Lower leg skin (tissue), 4 donors: ENCODE results near the gene MTF1. TPM values are rescaled to one million over a fixed set of nuclear protein-coding genes. Genes with fewer than 3 reads are reported as not detected.

Experiments used
- DNase-seq, 2 donors: peaks; one replicate each; pipeline ENCODE4 v3.0.0-alpha.2; 2019; ENCODE audit warnings: low spot score in 2 of 2
- H3K4me3 ChIP-seq: fragments of 200-600 bp; sonication (generic); 2 replicates; pipeline ENCODE4 v1.5.1; 2017; ENCODE audit warnings: mild to moderate bottlenecking, low read depth; ENCODE audit not compliant: poor library complexity, severe bottlenecking
- POLR2A ChIP-seq, 2 donors: fragments of 450-650 bp; IDR thresholded peaks; one replicate each; pipeline ENCODE4 v1.6.1; 2016 to 2017; ENCODE audit warnings: antibody characterized with exemption in 2 of 2, mild to moderate bottlenecking in 1 of 2, moderate library complexity in 1 of 2
- WGBS, 2 donors: methylation state at CpG; one replicate each; pipeline ENCODE4 v1.1.5; 2018; 5-methylcytosine and 5-hydroxymethylcytosine counted together
- intact Hi-C: fragments of 100-400 bp; cut with DNase I; formaldehyde crosslinking; loops from one replicate; pipeline ENCODE4 v1.15.0; 2023; ENCODE audit warnings: low total_unique reads
- total RNA-seq, 4 donors: library from RNA; depleted of rRNA; stranded (reverse); fragments of >200 nt; gene quantifications; one replicate each; pipeline ENCODE4 v1.1.0, GENCODE V29; 2016
- TF ChIP-seq, protein P1 (sequence below), 3 donors: fragments of 450-650 bp; IDR thresholded peaks; one replicate each; pipeline ENCODE4 v1.5.1; 2016; ENCODE audit warnings: antibody characterized with exemption in 3 of 3, mild to moderate bottlenecking in 3 of 3, moderate library complexity in 2 of 3

MTF1 gene
- total RNA-seq, 4 donors from 2014 or later = 6.7 to 9.6 (median 7.7) TPM

DNA sequence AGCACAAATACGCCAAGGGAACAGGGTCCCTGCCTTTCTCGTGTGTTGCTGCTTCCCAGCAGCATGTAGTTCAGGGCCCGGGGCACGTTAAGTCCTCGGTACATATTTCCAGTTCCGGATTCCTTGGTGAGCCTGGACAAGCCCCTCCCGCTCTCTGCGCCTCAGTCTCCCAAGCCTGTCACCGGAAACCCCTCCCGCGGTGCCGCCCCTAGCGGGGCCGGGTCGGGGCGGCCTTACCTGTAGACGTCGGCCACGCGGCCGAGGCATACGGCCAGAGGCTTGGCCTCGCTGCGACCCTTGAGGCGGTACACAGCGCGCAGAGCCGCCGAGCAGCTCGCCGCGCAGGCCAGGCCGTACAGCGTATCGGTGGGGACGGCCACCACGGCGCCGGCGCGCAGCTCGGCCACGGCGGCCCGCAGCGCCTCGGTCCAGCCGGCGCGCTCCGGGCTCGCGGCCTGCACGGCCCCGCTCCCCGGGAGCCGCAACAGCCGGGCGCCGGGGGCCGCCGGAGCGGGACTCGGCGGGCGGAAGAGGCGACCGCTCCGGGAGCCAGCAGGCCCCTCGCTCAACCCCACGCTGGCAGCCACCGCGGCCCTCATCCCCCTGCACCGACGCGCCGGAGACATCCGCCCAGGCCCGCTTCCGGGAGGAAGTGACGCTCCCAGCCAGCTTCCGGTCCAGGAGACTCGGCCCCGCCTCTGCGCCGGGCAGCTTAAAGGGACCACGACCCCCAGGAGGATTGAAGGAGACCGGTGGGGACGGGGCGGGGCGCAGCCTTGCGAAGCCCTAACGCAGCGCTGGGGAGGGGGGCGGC, 51.6 kb downstream of the MTF1 start, which contains the start of the genes C1orf122 and YRDC:
Gene C1orf122 (plus strand): TSS at position 236 of the 814 bp plus-strand sequence. CDS start 615 bp downstream, outside the sequence.
Gene YRDC (minus strand): TSS at position 654 of the 814 bp plus-strand sequence. CDS start 28 bp downstream, at position 626.
- WGBS, 2 donors = 0 to 1% methylated on average over 9 to 39 of the region's 95 CpGs
- peak within 1 kb of the TSS; percentile 87 for H3K4me3 ChIP-seq
- peak; percentile 89 to 99 for DNase-seq
- intact Hi-C loops = no loop called here
- TF ChIP-seq, protein P1, sequence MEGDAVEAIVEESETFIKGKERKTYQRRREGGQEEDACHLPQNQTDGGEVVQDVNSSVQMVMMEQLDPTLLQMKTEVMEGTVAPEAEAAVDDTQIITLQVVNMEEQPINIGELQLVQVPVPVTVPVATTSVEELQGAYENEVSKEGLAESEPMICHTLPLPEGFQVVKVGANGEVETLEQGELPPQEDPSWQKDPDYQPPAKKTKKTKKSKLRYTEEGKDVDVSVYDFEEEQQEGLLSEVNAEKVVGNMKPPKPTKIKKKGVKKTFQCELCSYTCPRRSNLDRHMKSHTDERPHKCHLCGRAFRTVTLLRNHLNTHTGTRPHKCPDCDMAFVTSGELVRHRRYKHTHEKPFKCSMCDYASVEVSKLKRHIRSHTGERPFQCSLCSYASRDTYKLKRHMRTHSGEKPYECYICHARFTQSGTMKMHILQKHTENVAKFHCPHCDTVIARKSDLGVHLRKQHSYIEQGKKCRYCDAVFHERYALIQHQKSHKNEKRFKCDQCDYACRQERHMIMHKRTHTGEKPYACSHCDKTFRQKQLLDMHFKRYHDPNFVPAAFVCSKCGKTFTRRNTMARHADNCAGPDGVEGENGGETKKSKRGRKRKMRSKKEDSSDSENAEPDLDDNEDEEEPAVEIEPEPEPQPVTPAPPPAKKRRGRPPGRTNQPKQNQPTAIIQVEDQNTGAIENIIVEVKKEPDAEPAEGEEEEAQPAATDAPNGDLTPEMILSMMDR (IDR thresholded peaks at IDR 0.05) = no peak
- TF ChIP-seq POLR2A (IDR thresholded peaks at IDR 0.05) = peak in 1 of 2 donors; percentile 40

DNA sequence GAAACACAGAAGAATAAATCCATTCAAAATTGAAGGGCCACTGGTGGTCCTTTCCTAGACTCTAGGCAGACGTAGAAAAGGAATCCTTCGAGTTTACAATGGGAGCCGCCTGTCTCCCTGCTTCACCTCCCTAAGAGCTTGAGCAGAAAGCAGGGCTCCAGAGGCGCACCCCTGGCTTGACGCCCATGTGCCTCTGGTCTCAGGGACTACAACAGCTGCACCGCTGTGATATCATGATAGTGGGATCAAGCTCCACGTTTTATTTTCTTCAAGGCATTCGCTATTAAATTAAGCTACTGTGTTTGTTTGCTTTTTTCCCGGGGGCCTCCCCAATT, 52.2 kb downstream of the MTF1 start:
- intact Hi-C loops = no loop called here
- H3K4me3 ChIP-seq = peak overlapping the region; percentile 87
- no peak for DNase-seq
- TF ChIP-seq POLR2A (IDR thresholded peaks at IDR 0.05) = no peak
- TF ChIP-seq, protein P1 (IDR thresholded peaks at IDR 0.05) = no peak
- WGBS, 2 donors = 10% methylated on average over 9 of the region's 9 CpGs

DNA sequence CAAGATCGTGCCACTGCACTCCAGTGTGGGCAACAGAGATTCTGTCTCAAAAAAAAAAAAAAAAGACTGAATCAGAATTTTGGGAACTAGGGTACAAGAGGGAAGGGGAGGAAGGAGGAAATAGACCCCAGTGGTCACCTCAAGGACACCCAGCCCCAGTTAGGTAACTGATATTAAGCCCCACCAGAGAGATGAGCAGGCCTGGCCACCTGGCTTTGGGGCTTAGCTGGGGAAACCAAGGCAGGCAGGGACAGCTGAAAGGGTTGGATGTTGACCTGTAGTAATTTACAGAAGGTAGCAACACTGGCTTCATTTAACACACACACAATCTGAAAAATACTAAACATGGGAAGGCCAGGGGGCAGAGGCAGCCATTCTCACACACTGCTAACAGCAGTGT, 57.0 kb downstream of the MTF1 start:
- 97 to 100% methylated on average over 1 of the region's 1 CpG for WGBS, 2 donors
- H3K4me3 ChIP-seq = no peak overlapping the region
- no peak for TF ChIP-seq POLR2A (IDR thresholded peaks at IDR 0.05)
- TF ChIP-seq, protein P1 (IDR thresholded peaks at IDR 0.05) = no peak
- no peak for DNase-seq
- intact Hi-C loops = no loop called here

DNA sequence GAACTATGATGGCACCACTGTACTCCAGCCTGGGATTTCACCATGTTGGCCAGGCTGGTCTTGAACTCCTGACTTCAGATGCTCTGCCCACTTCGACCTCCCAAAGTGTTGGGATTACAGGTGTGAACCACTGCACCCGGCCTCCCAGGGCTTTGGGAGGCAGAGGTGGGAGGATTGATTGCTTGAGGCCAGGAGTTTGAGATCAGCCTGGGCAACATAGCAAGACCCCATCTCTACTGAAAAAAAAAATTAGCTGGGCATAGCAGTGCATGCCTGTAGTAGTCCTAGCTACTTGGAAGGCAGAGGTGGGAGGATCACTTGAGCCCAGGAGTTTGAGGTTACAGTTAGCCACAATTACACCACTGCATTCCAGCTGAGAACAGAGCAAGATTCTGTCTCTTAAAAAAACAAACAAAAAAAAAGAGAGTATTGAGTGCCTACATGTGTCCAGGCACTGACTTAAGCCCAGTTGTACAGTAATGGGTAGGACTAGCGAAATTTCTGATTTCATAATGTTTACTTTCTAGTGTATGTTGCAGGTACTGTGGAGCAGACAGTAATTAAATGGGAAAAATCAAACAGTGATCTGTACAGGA, 61.5 kb downstream of the MTF1 start:
- intact Hi-C loops = no loop called here
- no peak overlapping the region for H3K4me3 ChIP-seq
- 83 to 92% methylated on average over 3 of the region's 3 CpGs for WGBS, 2 donors
- no peak for TF ChIP-seq POLR2A (IDR thresholded peaks at IDR 0.05)
- TF ChIP-seq, protein P1 (IDR thresholded peaks at IDR 0.05) = no peak
- DNase-seq = no peak

DNA sequence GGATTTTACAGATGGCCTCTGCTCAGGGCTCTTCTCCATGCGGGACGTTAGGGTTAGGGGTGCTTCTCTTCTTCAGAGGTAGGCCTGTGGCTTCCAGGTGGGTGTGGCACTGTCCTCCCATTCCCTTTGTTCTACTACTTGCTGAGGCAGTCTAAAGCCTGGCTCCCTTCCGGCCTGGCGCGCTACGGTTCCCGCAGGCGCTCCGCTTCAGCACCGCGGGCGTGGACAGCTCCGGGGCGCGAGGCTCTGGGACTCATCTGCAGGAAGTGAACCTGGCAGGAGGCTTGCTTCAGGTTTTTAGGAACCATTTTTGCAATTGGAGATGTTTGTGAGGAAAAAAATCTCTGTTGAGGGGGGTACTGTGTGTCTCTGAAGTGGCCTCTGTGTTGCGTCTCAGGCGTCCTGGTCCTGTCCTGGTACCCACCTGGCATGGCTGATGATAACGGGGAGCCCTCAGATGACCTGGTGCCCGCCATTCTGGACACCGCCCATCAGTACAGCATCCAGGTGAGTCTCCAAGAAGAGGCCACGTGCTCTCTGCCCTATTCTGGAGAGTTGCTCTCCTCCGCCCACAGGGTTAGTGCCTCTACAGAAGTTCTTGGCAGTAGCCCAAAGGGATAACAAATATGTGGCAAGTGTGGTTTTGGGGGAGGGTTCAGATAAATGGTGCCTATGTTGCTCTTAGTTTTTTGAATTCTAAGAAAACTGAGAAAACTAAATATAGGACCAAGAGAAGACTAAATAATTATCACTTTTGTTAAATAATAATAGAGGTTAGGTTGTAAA, 63.9 kb downstream of the MTF1 start:
- DNase-seq = no peak
- 26 to 32% methylated on average over 17 to 22 of the region's 22 CpGs for WGBS, 2 donors
- no peak for TF ChIP-seq POLR2A (IDR thresholded peaks at IDR 0.05)
- TF ChIP-seq, protein P1 (IDR thresholded peaks at IDR 0.05) = no peak
- no peak overlapping the region for H3K4me3 ChIP-seq
- intact Hi-C loops = no loop called here
